Measurements from ENCODE around the gene SERPINB12. TPM values are rescaled to one million over a fixed set of nuclear protein-coding genes. Genes with fewer than 3 reads are reported as not detected.

Gene SERPINB12
- total RNA-seq, 1 experiment from 2014 or later = not detected

DNA sequence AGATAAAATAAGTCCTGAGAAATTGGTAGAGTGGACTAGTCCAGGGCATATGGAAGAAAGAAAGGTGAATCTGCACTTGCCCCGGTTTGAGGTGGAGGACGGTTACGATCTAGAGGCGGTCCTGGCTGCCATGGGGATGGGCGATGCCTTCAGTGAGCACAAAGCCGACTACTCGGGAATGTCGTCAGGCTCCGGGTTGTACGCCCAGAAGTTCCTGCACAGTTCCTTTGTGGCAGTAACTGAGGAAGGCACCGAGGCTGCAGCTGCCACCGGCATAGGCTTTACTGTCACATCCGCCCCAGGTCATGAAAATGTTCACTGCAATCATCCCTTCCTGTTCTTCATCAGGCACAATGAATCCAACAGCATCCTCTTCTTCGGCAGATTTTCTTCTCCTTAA lies 54.8 kb downstream of the SERPINB12 start:
- Histone ChIP-seq H3K4me3 (no peak overlapping the region), H4K20me1 (ENCODE audit: insufficient read depth) (no peaks in the 10 kb centered on the region), H3K79me2 (ENCODE audit: low read depth) (no peaks in the 10 kb centered on the region), H3K27me3 (ENCODE audit: insufficient read depth, low read depth) (no peaks in the 10 kb centered on the region), H3F3A (ENCODE audit: insufficient read depth, low read depth) (no peaks in the 10 kb centered on the region), H3K36me3 (ENCODE audit: low read depth) (no peaks in the 10 kb centered on the region), H3K4me1 (replicated peaks; ENCODE audit: insufficient read depth) (0 out of 2 replicates have a peak, but pooled peaks cover 2% of the 10 kb centered on the region), H3K9me3 (ENCODE audit: insufficient read depth, low read depth) (no peaks in the 10 kb centered on the region), H3K27ac (no peak overlapping the region), H3K9me2 (ENCODE audit: insufficient read depth) (no peaks in the 10 kb centered on the region), H2AFZ (no peak overlapping the region), H3K4me2 (no peak overlapping the region)
- intact Hi-C loops (cut with micrococcal nuclease; ENCODE audit: unreplicated experiment) = no loop called here
- POLR2A ChIA-PET (ENCODE audit: unreplicated experiment) = no interaction called here
- TF ChIP-seq CTCF (conservative IDR thresholded peaks at IDR 0.05) (no peak), EZH2 (IDR thresholded peaks at IDR 0.05; ENCODE audit: low read depth) (no peak)
- DNase-seq = no peak
- BruUV-seq (replicated peaks) = no TSS peak
- CTCF ChIA-PET = no interaction called here

DNA sequence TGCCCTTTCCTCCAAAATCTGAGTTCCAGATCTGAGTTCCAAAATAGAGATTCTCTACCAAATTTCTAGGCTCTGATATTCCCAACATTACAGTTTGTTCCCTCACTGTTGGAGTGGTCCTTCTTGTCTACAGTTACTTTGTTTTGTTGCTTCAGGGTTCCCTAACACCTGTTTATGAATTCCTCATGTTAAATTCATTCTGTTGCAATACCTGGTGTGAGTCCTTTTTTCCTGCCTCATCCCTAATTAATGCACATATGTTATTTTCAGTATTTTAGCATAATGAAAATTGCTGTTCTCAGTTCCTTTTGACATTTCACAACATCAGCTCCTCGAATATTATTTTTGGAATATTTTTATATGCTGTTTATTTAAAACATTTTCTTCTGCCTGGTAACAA lies 61.2 kb downstream of the SERPINB12 start:
- no peak for DNase-seq
- no peak for TF ChIP-seq CTCF (conservative IDR thresholded peaks at IDR 0.05)
- TF ChIP-seq EZH2 (IDR thresholded peaks at IDR 0.05; ENCODE audit: low read depth) = no peak
- no TSS peak for BruUV-seq (replicated peaks)
- Histone ChIP-seq H3K36me3 (ENCODE audit: low read depth) (no peaks in the 10 kb centered on the region), H3K27me3 (ENCODE audit: insufficient read depth, low read depth) (no peaks in the 10 kb centered on the region), H2AFZ (0 out of 2 replicates have a peak overlapping the region, but pooled peaks have one; percentile 52), H3K4me3 (no peak overlapping the region), H3K27ac (peak overlapping the region; percentile 88), H3K4me2 (peak overlapping the region; percentile 35), H3F3A (ENCODE audit: insufficient read depth, low read depth) (peaks cover 20% of the 10 kb centered on the region), H3K9me3 (ENCODE audit: insufficient read depth, low read depth) (peaks cover 4% of the 10 kb centered on the region; the same call in 1 of the 2 replicates), H3K4me1 (replicated peaks; ENCODE audit: insufficient read depth) (peaks cover 27% of the 10 kb centered on the region), H3K79me2 (ENCODE audit: low read depth) (no peaks in the 10 kb centered on the region), H3K9me2 (ENCODE audit: insufficient read depth) (no peaks in the 10 kb centered on the region), H4K20me1 (ENCODE audit: insufficient read depth) (no peaks in the 10 kb centered on the region)
- CTCF ChIA-PET = interaction anchor here (0.6 to 0.9 kb wide), 2 partner anchors 85 to 138 kb away, joined by 3 read pairs; no protein-coding TSS in a partner anchor
- POLR2A ChIA-PET (ENCODE audit: unreplicated experiment) = no interaction called here
- intact Hi-C loops (cut with micrococcal nuclease; ENCODE audit: unreplicated experiment) = no loop called here

GRCh38 chr18:63603772-63604171 lies 61.6 kb downstream of the SERPINB12 start:
- no TSS peak for BruUV-seq (replicated peaks)
- H3K4me2 ChIP-seq = peak overlapping the region; percentile 35
- peak in 1 of 2 experiments; percentile 43 for DNase-seq

More at GRCh38 chr18:63603772-63604171, 61.6 kb downstream of the SERPINB12 start:
- peak overlapping the region; percentile 88 for H3K27ac ChIP-seq
- H3F3A ChIP-seq (ENCODE audit: insufficient read depth, low read depth) = peaks cover 20% of the 10 kb centered on the region
- intact Hi-C loops (cut with micrococcal nuclease; ENCODE audit: unreplicated experiment) = loop anchor here (2.0 kb wide), 1 partner anchor 127 kb away; no protein-coding TSS in a partner anchor
- TF ChIP-seq CTCF (conservative IDR thresholded peaks at IDR 0.05) = no peak
- TF ChIP-seq EZH2 (IDR thresholded peaks at IDR 0.05; ENCODE audit: low read depth) = no peak
- ChIA-PET CTCF (interaction anchor here (0.6 to 0.9 kb wide), 2 partner anchors 86 to 138 kb away, joined by 3 read pairs; no protein-coding TSS in a partner anchor), POLR2A (ENCODE audit: unreplicated experiment) (interaction anchor here (0.5 kb wide), 1 partner anchor 236 kb away, joined by 4 read pairs; no protein-coding TSS in a partner anchor)
- H3K4me1 ChIP-seq (replicated peaks; ENCODE audit: insufficient read depth) = peaks cover 27% of the 10 kb centered on the region
- H3K9me3 ChIP-seq (ENCODE audit: insufficient read depth, low read depth) = peaks cover 4% of the 10 kb centered on the region; the same call in 1 of the 2 replicates
- no peaks in the 10 kb centered on the region for H4K20me1 ChIP-seq (ENCODE audit: insufficient read depth)
- no peaks in the 10 kb centered on the region for H3K36me3 ChIP-seq (ENCODE audit: low read depth)
- no peaks in the 10 kb centered on the region for H3K79me2 ChIP-seq (ENCODE audit: low read depth)
- peak overlapping the region; percentile 64; the same call in 1 of the 2 replicates for H2AFZ ChIP-seq
- H3K9me2 ChIP-seq (ENCODE audit: insufficient read depth) = no peaks in the 10 kb centered on the region
- H3K27me3 ChIP-seq (ENCODE audit: insufficient read depth, low read depth) = no peaks in the 10 kb centered on the region
- H3K4me3 ChIP-seq = no peak overlapping the region

Measured in PC-9 (cell line).